Measurements from ENCODE around the gene LEFTY2. TPM values are rescaled to one million over a fixed set of nuclear protein-coding genes. Genes with fewer than 3 reads are reported as not detected.

LEFTY2 gene
- total and polyA plus RNA-seq, 2 donors (not counting 3 experiments of a cell fraction or from before 2014, with no cell fraction given): 0.06 TPM; not detected in 1

DNA sequence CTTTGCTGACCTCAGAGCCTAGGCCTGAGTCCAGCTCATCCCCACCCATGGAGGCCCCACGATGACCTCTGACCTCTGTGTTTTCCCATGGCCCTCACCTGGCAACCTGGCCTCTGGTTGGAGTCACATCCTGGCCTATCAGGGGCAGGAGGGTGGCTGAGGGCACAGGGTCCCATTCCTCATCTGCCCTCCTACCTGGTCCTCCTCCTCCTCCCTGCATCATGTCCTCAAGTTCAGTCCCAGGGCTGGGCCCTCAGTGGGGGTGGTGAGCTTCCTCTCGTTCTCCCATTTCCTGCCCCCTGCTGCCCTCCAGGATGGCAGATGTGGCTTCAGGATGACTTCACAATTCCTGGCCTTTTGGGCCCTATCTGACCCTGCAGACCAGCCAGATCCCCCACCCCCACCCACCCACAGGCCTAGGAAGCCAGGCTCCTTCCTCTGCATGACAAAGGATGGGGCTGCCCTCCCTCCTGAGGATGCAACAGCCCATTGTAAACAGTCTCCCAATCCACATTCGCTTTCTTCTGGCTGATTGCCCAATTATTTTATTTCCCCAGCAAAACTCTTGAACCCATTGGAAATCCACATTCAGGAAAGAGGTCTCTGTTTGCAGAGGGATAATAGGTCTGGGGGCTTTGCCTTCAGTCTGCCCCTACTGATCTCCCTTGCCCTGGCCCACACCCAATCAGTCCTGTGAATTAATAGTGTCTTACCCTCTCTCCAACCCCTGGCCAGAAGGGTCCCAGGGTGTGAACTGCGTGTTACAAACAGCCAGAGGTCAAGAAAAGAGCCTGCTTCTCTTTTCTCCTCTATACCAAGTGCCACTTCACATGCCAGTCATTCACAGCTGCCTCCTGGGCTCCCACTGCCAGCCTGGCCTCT lies 41.7 kb downstream of the LEFTY2 start:
- dilution Hi-C loops (cut with MboI; ENCODE audit: extremely low pct_ligation_motif_present, low sequenced_read_pairs) (no loop called here), intact Hi-C loops (cut with micrococcal nuclease) (no loop called here)
- H3K9ac ChIP-seq (replicated peaks; ENCODE audit: extremely low read depth, insufficient read depth, low read length): no peak overlapping the region
- no peaks in the 10 kb centered on the region for H3K79me2 ChIP-seq (ENCODE audit: control insufficient read depth, insufficient read depth, low read length)
- H3K27ac ChIP-seq (ENCODE audit: insufficient read depth, low read depth, low read length): no peak overlapping the region
- H3K4me3 ChIP-seq (replicated peaks in 1 of 3; ENCODE audit: insufficient read depth in 1 of 3, low read depth in 1 of 3, low read length in 3 of 3): no peak overlapping the region
- CTCF ChIA-PET: interaction anchor here (0.6 to 4.1 kb wide), 3 partner anchors 12 to 17 kb away, joined by 3 to 12 read pairs (median 7); partner anchors contain the start of gene TMEM63A
- TF ChIP-seq, protein P1, sequence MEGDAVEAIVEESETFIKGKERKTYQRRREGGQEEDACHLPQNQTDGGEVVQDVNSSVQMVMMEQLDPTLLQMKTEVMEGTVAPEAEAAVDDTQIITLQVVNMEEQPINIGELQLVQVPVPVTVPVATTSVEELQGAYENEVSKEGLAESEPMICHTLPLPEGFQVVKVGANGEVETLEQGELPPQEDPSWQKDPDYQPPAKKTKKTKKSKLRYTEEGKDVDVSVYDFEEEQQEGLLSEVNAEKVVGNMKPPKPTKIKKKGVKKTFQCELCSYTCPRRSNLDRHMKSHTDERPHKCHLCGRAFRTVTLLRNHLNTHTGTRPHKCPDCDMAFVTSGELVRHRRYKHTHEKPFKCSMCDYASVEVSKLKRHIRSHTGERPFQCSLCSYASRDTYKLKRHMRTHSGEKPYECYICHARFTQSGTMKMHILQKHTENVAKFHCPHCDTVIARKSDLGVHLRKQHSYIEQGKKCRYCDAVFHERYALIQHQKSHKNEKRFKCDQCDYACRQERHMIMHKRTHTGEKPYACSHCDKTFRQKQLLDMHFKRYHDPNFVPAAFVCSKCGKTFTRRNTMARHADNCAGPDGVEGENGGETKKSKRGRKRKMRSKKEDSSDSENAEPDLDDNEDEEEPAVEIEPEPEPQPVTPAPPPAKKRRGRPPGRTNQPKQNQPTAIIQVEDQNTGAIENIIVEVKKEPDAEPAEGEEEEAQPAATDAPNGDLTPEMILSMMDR (IDR thresholded peaks at IDR 0.05; ENCODE audit: extremely low read depth in 1 of 2, insufficient read depth in 1 of 2, low read depth in 1 of 2, low read length in 2 of 2): no peak
- no peak for TF ChIP-seq EZH2 (IDR thresholded peaks at IDR 0.05; ENCODE audit: borderline replicate concordance, low read depth, low read length, severe bottlenecking)
- TF ChIP-seq FOS (IDR thresholded peaks at IDR 0.05; ENCODE audit: borderline replicate concordance, insufficient read depth, low read length): no peak
- TF ChIP-seq POLR2AphosphoS5 (IDR thresholded peaks at IDR 0.05; ENCODE audit: insufficient read depth, low read depth, low read length): no peak
- TF ChIP-seq, protein P2, sequence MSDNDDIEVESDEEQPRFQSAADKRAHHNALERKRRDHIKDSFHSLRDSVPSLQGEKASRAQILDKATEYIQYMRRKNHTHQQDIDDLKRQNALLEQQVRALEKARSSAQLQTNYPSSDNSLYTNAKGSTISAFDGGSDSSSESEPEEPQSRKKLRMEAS (IDR thresholded peaks at IDR 0.05; ENCODE audit: insufficient read depth, insufficient read length): no peak
- TF ChIP-seq JUN (IDR thresholded peaks at IDR 0.05; ENCODE audit: borderline replicate concordance, insufficient read depth, insufficient read length, low read depth): no peak
- TF ChIP-seq GATA2 (IDR thresholded peaks at IDR 0.05; ENCODE audit: insufficient read depth, insufficient read length, low read depth, low read length): no peak
- no peak for TF ChIP-seq MYC (IDR thresholded peaks at IDR 0.05; ENCODE audit: low read depth, low read length)
- TF ChIP-seq POLR2A (IDR thresholded peaks at IDR 0.05; ENCODE audit: low read depth, low read length): no peak
- FAIRE-seq: peak; percentile 24
- H4K20me1 ChIP-seq (replicated peaks; ENCODE audit: control insufficient read depth, extremely low read depth, insufficient read depth, low read length): no peaks in the 10 kb centered on the region
- no TSS peak for BruUV-seq (replicated peaks)
- peaks cover 7% of the 10 kb centered on the region for H3K4me1 ChIP-seq (ENCODE audit: control insufficient read depth, extremely low read depth, insufficient read depth, low read length)
- no peaks in the 10 kb centered on the region for H3K36me3 ChIP-seq (ENCODE audit: control insufficient read depth in 2 of 2, extremely low read depth in 1 of 2, insufficient read depth in 2 of 2, low read length in 2 of 2)
- POLR2A ChIA-PET: no interaction called here
- H3K4me2 ChIP-seq (ENCODE audit: insufficient read depth, low read length): no peak overlapping the region
- H3K9me3 ChIP-seq (replicated peaks; ENCODE audit: control insufficient read depth, insufficient read depth, low read length): no peaks in the 10 kb centered on the region
- DNase-seq (ENCODE audit: low read depth, low spot score): no peak
- no peaks in the 10 kb centered on the region for H3K27me3 ChIP-seq (ENCODE audit: control insufficient read depth in 2 of 2, insufficient read depth in 2 of 2, low read length in 2 of 2)
- H2AFZ ChIP-seq (ENCODE audit: low read depth, low read length): no peak overlapping the region
- H3K9me1 ChIP-seq (replicated peaks; ENCODE audit: control insufficient read depth, extremely low read depth, insufficient read depth, low read length): no peaks in the 10 kb centered on the region
